A673 (cell line): ENCODE measurements around the gene WT1. TPM values are rescaled to one million over a fixed set of nuclear protein-coding genes. Genes with fewer than 3 reads are reported as not detected.

Experiments
- BruUV-seq: library from RNA; stranded (reverse); fragments of 400-500 nt; replicated peaks from 2 replicates; lab custom pipeline; 2021; lab: Mats Ljungman, UMichigan
- CTCF ChIA-PET: fragments of 300-600 bp; sonication (Branson Sonifier 250); formaldehyde crosslinking; loops from one replicate; lab custom pipeline; 2022; ENCODE audit warnings: antibody characterized with exemption; lab: Charles Lee
- POLR2A ChIA-PET: fragments of 300-600 bp; sonication (Branson Sonifier 250); formaldehyde crosslinking; loops from one replicate; lab custom pipeline; 2022; ENCODE audit warnings: antibody characterized with exemption; ENCODE audit not compliant: low non-redundant PET; lab: Charles Lee
- DNase-seq: peaks from one replicate; pipeline ENCODE4 v3.0.0-alpha.2; 2015; ENCODE audit warnings: low spot score
- H3K27ac ChIP-seq: fragments of 200-600 bp; sonication (generic); 2 replicates; pipeline ENCODE4 v1.5.1; 2016; ENCODE audit warnings: mixed run types, low read depth, mild to moderate bottlenecking, mixed read lengths, antibody characterized with exemption, low read length; ENCODE audit not compliant: poor library complexity, severe bottlenecking
- H3K27me3 ChIP-seq: fragments of 200-600 bp; sonication (generic); replicated peaks from 2 replicates; pipeline ENCODE4 v1.6.1; 2017; ENCODE audit warnings: mixed run types, low read depth, mild to moderate bottlenecking, mixed read lengths, antibody characterized with exemption, low read length; ENCODE audit not compliant: insufficient read depth, poor library complexity
- H3K36me3 ChIP-seq: fragments of 200-600 bp; sonication (generic); 2 replicates; pipeline ENCODE4 v1.6.1; 2016; ENCODE audit warnings: mixed run types, mild to moderate bottlenecking, mixed read lengths, antibody characterized with exemption, low read length; ENCODE audit not compliant: insufficient read depth, poor library complexity, severe bottlenecking
- H3K4me1 ChIP-seq: fragments of 200-600 bp; sonication (generic); 2 replicates; pipeline ENCODE4 v1.6.1; 2017; ENCODE audit warnings: mixed run types, mild to moderate bottlenecking, mixed read lengths, antibody characterized with exemption, low read length; ENCODE audit not compliant: insufficient read depth, poor library complexity, severe bottlenecking
- H3K4me3 ChIP-seq: fragments of 200-600 bp; sonication (generic); 2 replicates; pipeline ENCODE4 v1.5.1; 2016; ENCODE audit warnings: low read depth, mixed run types, mild to moderate bottlenecking, mixed read lengths, low read length; ENCODE audit not compliant: poor library complexity, severe bottlenecking
- H3K9me3 ChIP-seq: fragments of 200-600 bp; sonication (generic); 2 replicates; pipeline ENCODE4 v1.6.1; 2016; ENCODE audit warnings: mixed run types, low read depth, mild to moderate bottlenecking, mixed read lengths, antibody characterized with exemption, low read length; ENCODE audit not compliant: poor library complexity, severe bottlenecking
- CTCF ChIP-seq: fragments of 300-800, 200-600 bp; sonication (generic); conservative IDR thresholded peaks from 2 replicates; pipeline ENCODE4 v1.5.1; 2017; ENCODE audit warnings: low read depth, mild to moderate bottlenecking, antibody characterized with exemption, low read length, moderate library complexity, mixed read lengths
- EZH2 ChIP-seq: fragments of 200-600 bp; sonication (generic); IDR thresholded peaks from 2 replicates; pipeline ENCODE4 v1.6.1; 2017; ENCODE audit warnings: borderline replicate concordance, low read depth, mild to moderate bottlenecking, mixed read lengths, antibody characterized with exemption, low read length; ENCODE audit not compliant: poor library complexity, severe bottlenecking
- intact Hi-C: fragments of 100-400 bp; cut with micrococcal nuclease; formaldehyde crosslinking; loops from one replicate; pipeline ENCODE4 v1.10.0; 2022; ENCODE audit not compliant: unreplicated experiment
- total RNA-seq: library from RNA; stranded (reverse); gene quantifications from 2 replicates; pipeline ENCODE4 v1.2.3, GENCODE V29; 2021

The WT1 gene
- total RNA-seq, 1 experiment from 2014 or later, result 10.4 TPM

GRCh38 chr11:32447252-32447651 is 11.9 kb upstream of the WT1 start:
- peaks cover 89% of the 10 kb centered on the region for H3K27me3 ChIP-seq
- no TSS peak for BruUV-seq
- peaks cover 7% of the 10 kb centered on the region for H3K4me1 ChIP-seq
- no peak for DNase-seq
- no peaks in the 10 kb centered on the region for H3K36me3 ChIP-seq
- no peak overlapping the region for H3K27ac ChIP-seq
- intact Hi-C loops, result no loop called here
- no peaks in the 10 kb centered on the region for H3K9me3 ChIP-seq
- POLR2A ChIA-PET, result no interaction called here
- H3K4me3 ChIP-seq, result no peak overlapping the region
- CTCF ChIA-PET, result interaction anchor here (0.7 to 2.0 kb wide), 2 partner anchors 61 to 1107 kb away, joined by 3 to 5 read pairs; no protein-coding TSS in a partner anchor
- TF ChIP-seq CTCF, result no peak
- no peak for TF ChIP-seq EZH2

- CTCF ChIA-PET, result no interaction called here
- H3K4me3 ChIP-seq, result no peak overlapping the region
- no peak overlapping the region for H3K27ac ChIP-seq
- H3K9me3 ChIP-seq, result no peaks in the 10 kb centered on the region
- BruUV-seq, result no TSS peak
- intact Hi-C loops, result no loop called here
- peaks cover 89% of the 10 kb centered on the region for H3K27me3 ChIP-seq
- TF ChIP-seq EZH2, result no peak
- TF ChIP-seq CTCF, result no peak
- POLR2A ChIA-PET, result no interaction called here
- no peak for DNase-seq
- H3K4me1 ChIP-seq, result peaks cover 7% of the 10 kb centered on the region
- H3K36me3 ChIP-seq, result no peaks in the 10 kb centered on the region
These were observed 10.9 kb upstream of the WT1 start for GRCh38 chr11:32446227-32446626.

- BruUV-seq, result no TSS peak
- ChIA-PET CTCF (no interaction called here), POLR2A (no interaction called here)
- Histone ChIP-seq H3K27ac (no peak overlapping the region), H3K9me3 (no peaks in the 10 kb centered on the region), H3K4me3 (no peak overlapping the region), H3K4me1 (peaks cover 13% of the 10 kb centered on the region), H3K27me3 (peaks cover 92% of the 10 kb centered on the region), H3K36me3 (no peaks in the 10 kb centered on the region)
- no peak for TF ChIP-seq CTCF
- TF ChIP-seq EZH2, result no peak
- intact Hi-C loops, result no loop called here
- DNase-seq, result no peak
These were observed 8.8 kb upstream of the WT1 start for GRCh38 chr11:32444186-32444585.
